Measurements from ENCODE around the gene AFDN.

GRCh38 chr6:167800549-167800948 is 26.2 kb upstream of the AFDN start:
- TF ChIP-seq, protein P1, sequence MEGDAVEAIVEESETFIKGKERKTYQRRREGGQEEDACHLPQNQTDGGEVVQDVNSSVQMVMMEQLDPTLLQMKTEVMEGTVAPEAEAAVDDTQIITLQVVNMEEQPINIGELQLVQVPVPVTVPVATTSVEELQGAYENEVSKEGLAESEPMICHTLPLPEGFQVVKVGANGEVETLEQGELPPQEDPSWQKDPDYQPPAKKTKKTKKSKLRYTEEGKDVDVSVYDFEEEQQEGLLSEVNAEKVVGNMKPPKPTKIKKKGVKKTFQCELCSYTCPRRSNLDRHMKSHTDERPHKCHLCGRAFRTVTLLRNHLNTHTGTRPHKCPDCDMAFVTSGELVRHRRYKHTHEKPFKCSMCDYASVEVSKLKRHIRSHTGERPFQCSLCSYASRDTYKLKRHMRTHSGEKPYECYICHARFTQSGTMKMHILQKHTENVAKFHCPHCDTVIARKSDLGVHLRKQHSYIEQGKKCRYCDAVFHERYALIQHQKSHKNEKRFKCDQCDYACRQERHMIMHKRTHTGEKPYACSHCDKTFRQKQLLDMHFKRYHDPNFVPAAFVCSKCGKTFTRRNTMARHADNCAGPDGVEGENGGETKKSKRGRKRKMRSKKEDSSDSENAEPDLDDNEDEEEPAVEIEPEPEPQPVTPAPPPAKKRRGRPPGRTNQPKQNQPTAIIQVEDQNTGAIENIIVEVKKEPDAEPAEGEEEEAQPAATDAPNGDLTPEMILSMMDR (IDR thresholded peaks at IDR 0.05) = no peak
- TF ChIP-seq POLR2A (IDR thresholded peaks at IDR 0.05) (no peak), EP300 (IDR thresholded peaks at IDR 0.05; ENCODE audit: low read depth) (no peak)
